A673 (cell line): Measurements from ENCODE around the gene ARPC2.

ENCODE experiments used
- EZH2 ChIP-seq: fragments of 200-600 bp; sonication (generic); IDR thresholded peaks from 2 replicates; pipeline ENCODE4 v1.6.1; 2017; ENCODE audit warnings: borderline replicate concordance, low read depth, mild to moderate bottlenecking, mixed read lengths, antibody characterized with exemption, low read length; ENCODE audit not compliant: poor library complexity, severe bottlenecking
- TF ChIP-seq, protein P1 (sequence below): fragments of 300-800, 200-600 bp; sonication (generic); conservative IDR thresholded peaks from 2 replicates; pipeline ENCODE4 v1.5.1; 2017; ENCODE audit warnings: low read depth, mild to moderate bottlenecking, antibody characterized with exemption, low read length, moderate library complexity, mixed read lengths

DNA sequence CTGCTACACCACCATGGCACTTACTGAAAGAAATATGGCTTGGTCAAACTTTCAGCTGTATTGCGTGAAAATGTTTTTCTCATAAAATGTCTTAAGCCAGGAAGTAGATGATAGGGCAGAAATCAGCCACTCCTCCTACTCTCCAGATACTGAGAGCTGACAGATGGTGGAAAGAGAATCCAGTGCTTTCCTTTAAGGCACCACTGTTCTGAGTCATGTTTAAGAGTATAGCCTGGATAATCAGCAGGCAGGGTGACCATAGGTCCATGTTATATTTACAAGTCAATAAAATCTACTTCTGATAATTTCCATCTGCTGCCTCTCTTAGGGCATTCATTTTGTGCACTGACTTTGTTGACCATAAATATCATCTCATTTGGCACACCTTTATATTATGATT lies 21.9 kb downstream of the ARPC2 start:
- TF ChIP-seq, protein P1, sequence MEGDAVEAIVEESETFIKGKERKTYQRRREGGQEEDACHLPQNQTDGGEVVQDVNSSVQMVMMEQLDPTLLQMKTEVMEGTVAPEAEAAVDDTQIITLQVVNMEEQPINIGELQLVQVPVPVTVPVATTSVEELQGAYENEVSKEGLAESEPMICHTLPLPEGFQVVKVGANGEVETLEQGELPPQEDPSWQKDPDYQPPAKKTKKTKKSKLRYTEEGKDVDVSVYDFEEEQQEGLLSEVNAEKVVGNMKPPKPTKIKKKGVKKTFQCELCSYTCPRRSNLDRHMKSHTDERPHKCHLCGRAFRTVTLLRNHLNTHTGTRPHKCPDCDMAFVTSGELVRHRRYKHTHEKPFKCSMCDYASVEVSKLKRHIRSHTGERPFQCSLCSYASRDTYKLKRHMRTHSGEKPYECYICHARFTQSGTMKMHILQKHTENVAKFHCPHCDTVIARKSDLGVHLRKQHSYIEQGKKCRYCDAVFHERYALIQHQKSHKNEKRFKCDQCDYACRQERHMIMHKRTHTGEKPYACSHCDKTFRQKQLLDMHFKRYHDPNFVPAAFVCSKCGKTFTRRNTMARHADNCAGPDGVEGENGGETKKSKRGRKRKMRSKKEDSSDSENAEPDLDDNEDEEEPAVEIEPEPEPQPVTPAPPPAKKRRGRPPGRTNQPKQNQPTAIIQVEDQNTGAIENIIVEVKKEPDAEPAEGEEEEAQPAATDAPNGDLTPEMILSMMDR: no peak
- no peak for TF ChIP-seq EZH2
